Bone marrow (tissue), 2 donors: Measurements from ENCODE around the gene OR51L1.
"Not testable (repeated sequence)": the region's sequence is repeated elsewhere in the genome, so short reads cannot be mapped to it uniquely, and the experiment has no call there.

Experiments
- DNase-seq, 2 donors: peaks; one replicate each; lab custom pipeline; 2025; lab: John Stamatoyannopoulos, UW

Gene OR51L1, protein sequence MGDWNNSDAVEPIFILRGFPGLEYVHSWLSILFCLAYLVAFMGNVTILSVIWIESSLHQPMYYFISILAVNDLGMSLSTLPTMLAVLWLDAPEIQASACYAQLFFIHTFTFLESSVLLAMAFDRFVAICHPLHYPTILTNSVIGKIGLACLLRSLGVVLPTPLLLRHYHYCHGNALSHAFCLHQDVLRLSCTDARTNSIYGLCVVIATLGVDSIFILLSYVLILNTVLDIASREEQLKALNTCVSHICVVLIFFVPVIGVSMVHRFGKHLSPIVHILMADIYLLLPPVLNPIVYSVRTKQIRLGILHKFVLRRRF

DNA sequence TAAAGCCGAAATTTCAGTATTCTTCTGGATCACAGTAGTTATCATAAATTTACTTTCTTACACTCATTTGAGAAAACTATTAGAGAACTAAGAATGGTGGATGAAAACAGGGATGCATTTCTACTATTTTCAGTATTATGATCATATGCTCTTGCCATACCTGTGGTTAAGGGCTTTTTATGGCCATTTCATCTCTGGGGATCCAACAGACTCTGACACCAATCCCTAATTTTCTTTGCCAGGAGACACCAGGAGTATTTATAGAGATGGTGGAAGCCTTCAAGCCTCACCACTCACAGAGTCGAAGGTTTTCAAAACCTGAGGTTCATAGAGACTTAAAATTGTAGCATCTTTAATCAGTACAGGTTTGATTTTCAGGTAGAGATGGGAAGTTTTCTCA is at the start of gene OR51L1:
Gene OR51L1, plus strand, starts transcription at position 301 of the 400 bp plus-strand sequence. CDS start 4,132 bp downstream, outside the sequence.
- DNase-seq: no peak

DNA sequence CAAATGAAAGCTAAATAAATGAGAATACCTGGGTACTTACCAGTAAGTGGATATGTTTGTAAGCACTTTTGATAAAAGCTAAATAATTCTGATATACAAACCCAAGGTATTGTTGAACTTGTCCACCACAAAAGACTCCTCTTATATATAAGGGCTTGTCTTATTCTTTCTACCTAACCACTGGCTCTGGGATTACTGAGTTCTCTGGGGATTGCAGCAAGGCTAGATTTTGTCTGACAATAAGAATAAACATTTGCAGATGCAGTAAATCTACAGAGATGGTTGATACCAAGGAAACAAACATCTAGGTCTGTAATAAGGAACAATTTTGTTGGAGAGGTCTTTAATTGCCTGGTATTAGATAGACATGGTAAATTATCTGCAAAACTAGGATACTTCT is 47.1 kb upstream of the OR51L1 start, which contains the start of gene OR51A4:
Gene OR51A4, minus strand, starts transcription at position 101 of the 400 bp plus-strand sequence. CDS start 505 bp downstream, outside the sequence.
- no peak for DNase-seq

GRCh38 chr11:4955613-4956012 is 39.0 kb upstream of the OR51L1 start, which contains the start of gene OR51A2:
Gene OR51A2 (minus strand): TSS chr11:4955713. CDS start chr11:4955713, 0 bp downstream.
- DNase-seq: not testable (repeated sequence)

GRCh38 chr11:4957396-4957795 is 37.3 kb upstream of the OR51L1 start:
- no peak for DNase-seq

DNA sequence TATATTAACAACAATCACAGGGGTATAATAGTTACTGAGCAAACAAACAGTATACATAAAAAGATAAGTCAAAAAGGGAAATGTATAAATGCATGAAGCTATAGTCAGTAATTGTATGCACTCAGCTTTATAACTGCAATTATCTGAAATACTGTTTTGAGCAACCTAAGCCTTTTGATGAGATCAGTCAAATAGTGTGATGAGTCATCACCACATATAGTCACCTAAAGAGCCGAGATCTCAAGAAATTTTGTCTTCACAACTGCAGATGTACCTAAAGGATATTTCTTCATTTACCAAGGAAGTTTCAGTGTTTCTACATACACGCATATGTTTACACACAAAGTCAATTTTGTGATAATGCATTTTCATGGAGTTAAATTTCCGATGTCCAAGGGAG is 33.8 kb upstream of the OR51L1 start:
- no peak for DNase-seq

DNA sequence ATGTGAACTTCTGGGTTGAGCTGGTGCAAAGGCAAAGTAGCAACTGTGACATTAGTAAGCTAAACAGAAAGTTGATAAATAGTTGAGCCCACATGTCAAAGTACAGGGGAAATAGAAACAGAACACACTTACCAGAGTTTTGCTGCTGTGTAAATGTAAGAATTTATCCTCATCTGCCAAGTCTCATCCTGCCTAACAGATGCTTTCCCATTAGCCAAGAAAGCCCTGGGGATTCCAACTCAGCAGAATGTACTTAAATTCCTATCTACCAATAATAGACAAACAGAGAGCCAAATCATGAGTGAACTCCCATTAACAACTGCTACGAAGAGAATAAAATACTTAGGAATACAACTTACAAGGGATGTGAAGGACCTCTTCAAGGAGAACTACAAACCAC is 31.8 kb upstream of the OR51L1 start:
- no peak for DNase-seq

- no peak for DNase-seq
Observed at GRCh38 chr11:4975436-4975835, 19.2 kb upstream of the OR51L1 start.

GRCh38 chr11:4979036-4979435 is 15.6 kb upstream of the OR51L1 start:
- DNase-seq: no peak

- no peak for DNase-seq
Observed at GRCh38 chr11:4982678-4983077, 12.0 kb upstream of the OR51L1 start.

- no peak for DNase-seq
Observed at GRCh38 chr11:4983841-4984240, 10.8 kb upstream of the OR51L1 start.

GRCh38 chr11:4991060-4991459 is 3.6 kb upstream of the OR51L1 start:
- no peak for DNase-seq

GRCh38 chr11:5004424-5005274 is 10.0 kb downstream of the OR51L1 start:
- peak in 1 of 2 donors; percentile 3 for DNase-seq

DNA sequence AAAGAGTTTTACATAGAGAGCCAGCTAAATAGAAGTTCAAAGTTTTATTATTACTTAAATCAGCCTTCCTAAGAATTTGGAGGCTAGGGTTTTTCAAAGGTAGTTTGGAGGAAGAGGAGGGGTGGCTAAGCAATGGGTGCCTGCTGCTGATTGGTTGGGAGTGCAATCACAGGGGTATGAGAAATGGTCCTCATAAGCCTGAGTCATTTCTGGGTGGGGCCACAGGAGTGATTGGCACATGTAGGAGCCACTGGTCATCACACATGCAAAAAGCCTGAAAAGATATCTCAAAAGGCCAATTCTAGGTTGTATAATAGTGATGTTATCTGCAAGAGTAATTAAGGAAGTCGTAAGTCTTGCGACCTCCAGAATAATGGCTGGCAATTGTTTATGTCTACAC is 12.9 kb downstream of the OR51L1 start:
- DNase-seq: no peak

GRCh38 chr11:5011254-5011653 is 16.6 kb downstream of the OR51L1 start:
- no peak for DNase-seq

GRCh38 chr11:5013012-5013411 is 18.4 kb downstream of the OR51L1 start:
- DNase-seq: no peak

DNA sequence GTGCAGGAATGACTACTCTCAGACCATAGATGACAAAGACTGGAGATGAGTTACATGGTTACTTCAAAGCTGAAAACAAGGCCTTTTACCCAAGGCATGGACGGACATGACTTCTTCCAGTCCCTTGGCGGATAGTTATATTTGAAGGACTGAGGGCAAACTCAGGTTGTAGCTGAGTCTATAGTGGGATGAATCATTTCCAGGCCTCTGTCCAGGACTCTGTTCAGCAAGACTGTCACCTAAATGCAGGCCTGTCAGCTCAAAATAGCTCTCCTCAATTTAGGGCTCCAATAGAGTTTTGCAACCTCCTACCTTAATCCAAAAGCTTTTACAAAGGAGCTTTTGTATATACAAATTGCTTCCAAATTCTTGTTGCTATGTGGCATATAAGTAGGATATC is 27.3 kb downstream of the OR51L1 start:
- DNase-seq: no peak

GRCh38 chr11:5036669-5037068 is 42.0 kb downstream of the OR51L1 start:
- DNase-seq: no peak

DNA sequence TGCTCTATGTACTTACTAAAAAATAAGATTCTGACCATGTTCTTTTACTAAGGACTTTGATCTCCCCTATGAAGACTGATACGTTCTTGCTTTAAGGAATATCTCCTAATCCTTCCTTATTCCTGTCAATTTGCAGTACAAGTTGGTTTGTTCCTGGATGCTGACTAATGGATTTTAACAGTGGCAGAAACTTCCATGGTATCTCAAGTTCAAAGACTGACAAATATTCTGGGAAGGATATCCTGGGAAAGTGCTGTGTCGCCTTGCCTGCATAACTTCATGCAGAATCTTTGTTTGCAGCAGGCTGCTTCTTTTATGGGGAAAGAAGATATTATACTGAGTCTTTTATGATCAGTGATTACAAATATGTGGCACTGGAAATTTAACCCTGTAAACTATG is 43.3 kb downstream of the OR51L1 start:
- no peak for DNase-seq

DNA sequence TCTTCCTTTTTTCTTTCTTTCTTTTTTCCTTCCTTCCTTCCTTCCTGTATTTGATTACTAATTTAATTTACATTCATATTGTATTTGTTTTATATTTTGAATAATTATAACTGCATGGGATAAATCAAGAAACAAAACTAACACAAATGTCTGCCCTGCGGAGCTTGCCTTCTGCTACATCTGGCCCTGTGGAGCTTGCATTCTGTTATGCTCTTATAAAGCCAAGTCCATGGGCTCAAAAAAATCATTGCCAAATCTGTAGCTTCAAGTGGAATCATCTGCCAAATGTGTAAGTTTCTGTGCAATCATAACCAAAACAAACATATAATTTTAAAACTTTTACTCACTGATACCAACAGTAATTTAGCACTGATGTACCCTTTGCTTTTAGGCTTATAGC is 43.7 kb downstream of the OR51L1 start:
- no peak for DNase-seq

DNA sequence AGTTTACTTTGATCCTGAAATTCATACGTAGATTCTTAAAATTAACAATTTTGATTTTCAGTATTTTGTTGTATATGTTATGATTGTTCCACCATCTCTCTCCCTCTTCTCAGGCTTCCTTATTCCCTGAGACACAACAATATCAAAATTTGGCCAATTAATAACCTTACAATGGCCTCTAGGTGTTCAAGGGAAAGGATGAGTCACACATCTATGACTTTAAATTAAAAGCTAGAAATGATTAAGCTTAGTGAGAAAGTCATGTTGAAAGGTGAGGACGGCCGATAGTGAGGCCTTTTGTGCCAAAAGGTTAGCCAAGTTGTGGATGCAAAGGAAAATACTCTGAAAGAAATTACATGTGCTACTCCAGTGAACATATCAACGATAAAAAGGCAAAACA is 46.2 kb downstream of the OR51L1 start:
- no peak for DNase-seq

GRCh38 chr11:5042091-5042490 is 47.4 kb downstream of the OR51L1 start:
- no peak for DNase-seq

- DNase-seq: no peak
Observed at GRCh38 chr11:5043380-5043779, 48.7 kb downstream of the OR51L1 start.

GRCh38 chr11:5046226-5046625 is 51.6 kb downstream of the OR51L1 start, which contains the start of gene OR52J3:
Gene OR52J3 (plus strand): TSS chr11:5046526. CDS start chr11:5046526, 0 bp downstream.
- no peak for DNase-seq
